Measurements from ENCODE around the gene OSCAR. TPM values are rescaled to one million over a fixed set of nuclear protein-coding genes. Genes with fewer than 3 reads are reported as not detected.
A peak's percentile ranks its signal among the peaks of the same experiment; 100 is the strongest.
"Not testable (repeated sequence)": the region's sequence is repeated elsewhere in the genome, so short reads cannot be mapped to it uniquely, and the experiment has no call there.

OSCAR gene
- total and polyA plus RNA-seq, 9 donors, result 1.1 to 3.8 (median 1.7) TPM

DNA sequence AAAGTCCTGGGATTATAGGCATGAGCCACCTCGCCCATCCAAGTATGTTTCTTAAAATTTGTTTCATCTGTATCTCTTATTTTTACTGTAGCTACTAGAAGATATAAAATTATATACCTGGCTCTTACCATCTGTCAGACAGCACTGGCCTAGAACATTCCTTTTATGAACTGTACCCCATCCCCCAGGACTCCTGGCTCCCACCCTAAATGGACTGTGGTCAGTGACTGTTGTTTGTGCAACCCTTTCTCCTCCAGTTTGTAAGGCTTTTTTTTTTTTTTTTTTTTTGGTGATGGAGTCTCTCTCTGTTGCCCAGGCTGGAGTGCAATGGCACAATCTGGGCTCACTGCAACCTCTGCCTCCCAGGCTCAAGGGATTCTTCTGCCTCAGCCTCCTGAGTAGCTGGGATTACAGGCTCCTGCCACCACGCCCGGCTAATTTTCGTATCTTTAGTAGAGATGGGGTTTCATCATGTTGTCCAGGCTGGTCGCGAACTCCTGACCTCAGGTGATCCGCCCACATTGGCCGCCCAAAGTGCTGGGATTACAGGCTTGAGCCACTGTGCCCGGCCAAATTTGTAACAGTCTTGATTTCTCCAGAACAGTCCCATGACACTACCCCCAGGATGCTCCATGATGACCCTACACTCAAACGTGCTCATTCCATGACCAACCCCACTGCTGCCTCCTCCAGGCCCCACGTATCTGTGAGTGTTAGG lies 4.6 kb upstream of the OSCAR start:
- TF ChIP-seq EP300 (IDR thresholded peaks at IDR 0.05), result no peak
- no peak for TF ChIP-seq POLR2A (IDR thresholded peaks at IDR 0.05)
- TF ChIP-seq, protein P1, sequence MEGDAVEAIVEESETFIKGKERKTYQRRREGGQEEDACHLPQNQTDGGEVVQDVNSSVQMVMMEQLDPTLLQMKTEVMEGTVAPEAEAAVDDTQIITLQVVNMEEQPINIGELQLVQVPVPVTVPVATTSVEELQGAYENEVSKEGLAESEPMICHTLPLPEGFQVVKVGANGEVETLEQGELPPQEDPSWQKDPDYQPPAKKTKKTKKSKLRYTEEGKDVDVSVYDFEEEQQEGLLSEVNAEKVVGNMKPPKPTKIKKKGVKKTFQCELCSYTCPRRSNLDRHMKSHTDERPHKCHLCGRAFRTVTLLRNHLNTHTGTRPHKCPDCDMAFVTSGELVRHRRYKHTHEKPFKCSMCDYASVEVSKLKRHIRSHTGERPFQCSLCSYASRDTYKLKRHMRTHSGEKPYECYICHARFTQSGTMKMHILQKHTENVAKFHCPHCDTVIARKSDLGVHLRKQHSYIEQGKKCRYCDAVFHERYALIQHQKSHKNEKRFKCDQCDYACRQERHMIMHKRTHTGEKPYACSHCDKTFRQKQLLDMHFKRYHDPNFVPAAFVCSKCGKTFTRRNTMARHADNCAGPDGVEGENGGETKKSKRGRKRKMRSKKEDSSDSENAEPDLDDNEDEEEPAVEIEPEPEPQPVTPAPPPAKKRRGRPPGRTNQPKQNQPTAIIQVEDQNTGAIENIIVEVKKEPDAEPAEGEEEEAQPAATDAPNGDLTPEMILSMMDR (IDR thresholded peaks at IDR 0.05), result no peak
- peaks cover 3% of the 10 kb centered on the region for H3K4me1 ChIP-seq (ENCODE audit: insufficient read depth)
- peak in 1 of 5 donors; percentile 17 for DNase-seq
- H3K4me3 ChIP-seq, result no peak overlapping the region
- no peaks in the 10 kb centered on the region for H3K36me3 ChIP-seq
- WGBS, 3 donors, result 82 to 86% (median 83%) methylated on average over 11 of the region's 11 CpGs
- no peaks in the 10 kb centered on the region for H3K27me3 ChIP-seq
- no peaks in the 10 kb centered on the region for H3K9me3 ChIP-seq
- no peak overlapping the region for H3K27ac ChIP-seq
- intact Hi-C loops (cut with DNase I), result no loop called here

DNA sequence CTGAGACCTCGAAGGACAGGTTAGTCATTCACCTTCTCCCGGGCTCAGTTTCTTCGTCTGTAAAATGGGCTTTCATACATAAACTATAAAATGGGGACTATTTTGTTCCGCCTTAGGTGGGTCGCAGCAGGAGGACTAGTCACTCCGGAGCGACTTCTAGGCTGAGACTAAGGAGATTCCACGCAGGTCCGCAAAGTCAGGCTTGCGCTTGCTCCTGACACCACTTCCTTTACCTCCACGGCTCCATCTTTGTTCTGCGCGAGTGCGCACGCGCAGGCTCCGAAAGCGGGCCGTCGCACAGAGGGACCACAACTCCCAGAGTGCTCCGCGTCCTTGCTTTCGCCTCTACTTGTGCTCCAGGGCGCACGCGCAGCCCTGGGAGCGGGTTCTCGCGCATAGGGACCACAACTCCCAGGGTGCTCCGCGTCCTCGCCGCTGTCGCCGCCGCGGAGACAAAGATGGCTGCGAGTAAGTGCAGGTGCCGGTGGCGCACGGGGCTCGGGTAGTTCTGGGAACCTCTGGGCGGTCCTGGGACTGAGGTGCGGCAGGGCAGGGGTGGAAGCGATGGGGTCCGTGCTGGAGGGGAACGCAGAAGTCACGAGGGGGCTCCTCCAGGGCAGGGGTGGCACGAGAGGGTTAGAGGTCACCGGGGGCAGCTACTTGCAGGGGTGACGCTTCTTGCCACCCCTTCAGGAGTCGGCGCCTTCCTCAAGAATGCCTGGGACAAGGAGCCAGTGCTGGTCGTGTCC lies 2.0 kb upstream of the OSCAR start, which contains the start of gene NDUFA3:
Gene NDUFA3 (plus strand): TSS at position 435 of the 749 bp plus-strand sequence. CDS start 24 bp downstream, at position 459.
- Histone ChIP-seq H3K27me3 (no peaks in the 10 kb centered on the region), H3K4me1 (ENCODE audit: insufficient read depth) (peaks cover 3% of the 10 kb centered on the region), H3K27ac (no peak within 1 kb of the TSS), H3K4me3 (peak within 1 kb of the TSS; percentile 95), H3K9me3 (no peaks in the 10 kb centered on the region), H3K36me3 (no peaks in the 10 kb centered on the region)
- intact Hi-C loops (cut with DNase I), result no loop called here
- peak; percentile 49 for TF ChIP-seq POLR2A (IDR thresholded peaks at IDR 0.05)
- TF ChIP-seq, protein P1 (IDR thresholded peaks at IDR 0.05), result no peak
- peak; percentile 97 to 98 (median 97) for DNase-seq
- WGBS, 3 donors, result 2 to 4% (median 3%) methylated on average over 38 to 54 of the region's 54 CpGs

DNA sequence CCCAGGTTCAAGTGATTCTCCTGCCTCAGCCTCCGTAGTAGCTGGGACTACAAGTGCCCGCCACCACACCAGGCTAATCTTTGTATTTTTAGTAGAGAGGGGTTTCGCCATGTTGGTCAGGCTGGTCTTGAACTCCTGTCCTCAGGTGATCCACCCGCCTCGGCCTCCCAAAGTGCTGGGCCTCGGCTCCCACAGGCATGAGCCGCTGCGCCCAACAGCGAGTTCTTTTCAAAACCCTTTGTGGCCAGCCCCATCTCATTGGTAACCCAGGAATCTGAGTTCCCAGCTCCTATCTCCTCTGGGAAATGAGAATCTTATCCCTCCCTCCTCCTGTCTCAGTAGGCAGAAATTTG lies 724 bp downstream of the OSCAR start:
- not testable (repeated sequence) for H3K4me3 ChIP-seq

DNA sequence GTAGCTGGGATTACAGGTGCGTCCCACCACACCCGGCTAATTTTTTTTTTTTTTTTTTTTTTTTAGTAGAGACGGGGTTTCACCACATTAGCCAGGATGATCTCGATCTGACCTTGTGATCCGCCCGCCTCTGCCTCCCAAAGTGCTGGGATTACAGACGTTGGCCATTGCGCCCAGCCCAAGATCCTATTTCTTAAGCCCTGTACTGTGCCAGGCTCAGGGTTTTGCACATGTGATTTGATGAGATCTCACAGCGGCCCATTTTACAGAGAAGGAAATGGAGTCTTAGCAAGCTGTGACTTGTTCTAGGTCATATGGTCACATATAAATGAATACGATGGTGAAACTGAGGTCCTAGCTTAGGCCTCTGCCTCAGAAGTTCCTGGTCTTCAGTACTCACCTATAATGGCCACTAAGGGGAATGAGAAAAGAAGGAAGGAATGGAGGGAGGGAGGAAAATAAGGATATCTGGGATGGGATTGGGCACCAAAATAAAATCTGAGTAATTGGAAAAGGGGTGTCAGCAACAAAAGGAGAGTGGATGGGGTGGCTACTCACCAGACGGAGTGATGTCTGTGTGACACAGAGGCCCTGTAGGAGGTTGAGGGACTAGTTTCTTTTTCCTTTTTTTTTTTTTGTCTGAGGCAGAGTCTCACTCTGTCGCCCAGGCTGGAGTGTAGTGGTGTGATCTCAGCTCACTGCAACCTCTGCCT lies 1.3 kb downstream of the OSCAR start:
- Histone ChIP-seq H3K4me3 (no peak overlapping the region), H3K27ac (no peak overlapping the region), H3K4me1 (ENCODE audit: insufficient read depth) (peaks cover 9% of the 10 kb centered on the region), H3K9me3 (peaks cover 0 to 3% of the 10 kb centered on the region in 2 donors), H3K36me3 (no peaks in the 10 kb centered on the region), H3K27me3 (no peaks in the 10 kb centered on the region)
- intact Hi-C loops (cut with DNase I), result no loop called here
- WGBS, 3 donors, result 81 to 87% (median 84%) methylated on average over 12 of the region's 12 CpGs
- DNase-seq, result no peak
- TF ChIP-seq EP300 (IDR thresholded peaks at IDR 0.05), result no peak
- TF ChIP-seq, protein P1 (IDR thresholded peaks at IDR 0.05), result no peak

More for the DNA sequence above, 724 bp downstream of the OSCAR start:
- H3K27me3 ChIP-seq; H3K36me3 ChIP-seq; intact Hi-C loops (cut with DNase I); DNase-seq; H3K9me3 ChIP-seq; H3K27ac ChIP-seq; H3K4me1 ChIP-seq (ENCODE audit: insufficient read depth): not testable (repeated sequence)
- 69 to 77% (median 74%) methylated on average over 9 of the region's 9 CpGs for WGBS, 3 donors
